GM04504 (cell line): ENCODE measurements around the gene POLD4.

Experiments used
- DNase-seq: peaks from one replicate; pipeline ENCODE4 v3.0.0-alpha.2; 2012; ENCODE audit warnings: low read depth

The POLD4 gene

DNA sequence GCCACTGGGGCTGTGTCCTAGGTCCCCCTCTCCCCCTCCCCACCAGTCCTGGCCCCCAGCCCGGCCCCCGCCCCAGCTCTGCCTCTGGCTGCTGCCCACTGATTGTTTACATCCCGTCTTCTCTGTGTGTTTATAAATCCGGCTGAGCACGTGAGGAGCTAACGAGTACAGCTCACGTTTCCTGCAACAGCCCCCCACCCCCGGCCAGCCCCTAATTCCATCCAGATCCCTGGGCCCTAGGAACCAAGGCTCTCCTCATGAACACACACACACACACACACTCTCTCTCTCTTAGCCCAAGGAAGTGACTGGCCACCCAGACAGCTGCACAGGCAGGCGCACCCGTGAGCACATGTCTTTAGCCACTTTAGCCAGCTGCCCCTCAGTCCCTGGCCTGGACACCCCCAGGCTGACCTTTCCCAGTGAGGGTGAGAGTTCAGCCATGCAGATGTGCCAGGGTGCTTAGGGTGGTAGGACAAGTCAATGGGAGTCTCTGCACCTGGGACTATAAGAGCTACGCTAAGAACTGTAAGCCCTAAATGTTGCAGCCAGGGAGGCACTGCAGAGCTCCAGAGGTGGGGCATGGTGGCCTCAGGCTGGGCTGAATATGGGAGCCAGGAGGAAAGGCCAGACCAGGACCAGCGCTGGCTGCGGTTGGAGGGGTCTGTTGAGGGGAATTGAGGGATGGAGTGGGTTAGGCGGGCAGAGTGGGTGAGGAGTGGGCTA lies 17.2 kb upstream of the POLD4 start:
- DNase-seq, result no peak

DNA sequence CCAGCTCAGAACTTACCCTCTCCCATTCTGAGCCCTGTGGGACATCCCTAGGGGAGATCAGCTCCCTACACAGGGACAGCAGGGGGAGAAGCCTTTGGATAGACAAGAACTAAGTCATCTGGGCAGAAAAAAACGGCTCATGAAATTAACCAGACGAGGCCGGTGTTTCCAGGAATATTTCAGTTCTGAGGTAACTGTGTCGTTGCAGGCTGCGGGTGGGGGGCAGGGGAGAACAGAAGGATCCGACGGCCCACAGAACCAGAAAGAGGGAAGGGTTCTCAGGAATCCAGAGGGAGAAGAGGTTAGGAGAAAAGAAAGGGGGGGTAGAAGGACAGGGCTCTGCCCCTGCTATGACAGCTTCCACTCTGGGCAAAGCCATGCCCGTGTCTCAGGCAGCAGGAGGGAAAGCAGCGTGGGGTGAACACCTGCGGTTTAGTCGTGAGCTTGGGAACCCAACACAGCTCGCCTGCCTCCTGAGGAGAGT lies 16.5 kb upstream of the POLD4 start:
- DNase-seq, result no peak

DNA sequence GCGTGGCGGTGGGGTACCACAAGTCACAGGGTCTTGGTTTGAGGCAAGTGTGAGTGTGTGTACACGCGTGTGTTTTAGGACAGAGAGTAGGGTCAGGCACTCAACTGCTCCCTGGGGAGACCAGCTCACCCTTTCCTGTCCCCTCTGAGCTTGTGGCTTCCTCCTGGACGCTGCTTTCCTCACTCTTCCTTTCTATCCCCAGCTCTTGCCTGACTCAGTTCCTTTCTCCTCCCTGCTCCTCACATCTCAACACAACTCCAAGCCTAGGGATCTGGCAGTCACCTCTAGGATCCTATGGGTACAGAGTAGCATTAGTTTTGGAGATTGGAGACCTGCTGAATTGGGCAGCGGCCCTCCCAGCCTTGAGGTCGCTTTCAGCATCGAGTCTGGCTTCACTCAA lies 15.9 kb upstream of the POLD4 start:
- no peak for DNase-seq

DNA sequence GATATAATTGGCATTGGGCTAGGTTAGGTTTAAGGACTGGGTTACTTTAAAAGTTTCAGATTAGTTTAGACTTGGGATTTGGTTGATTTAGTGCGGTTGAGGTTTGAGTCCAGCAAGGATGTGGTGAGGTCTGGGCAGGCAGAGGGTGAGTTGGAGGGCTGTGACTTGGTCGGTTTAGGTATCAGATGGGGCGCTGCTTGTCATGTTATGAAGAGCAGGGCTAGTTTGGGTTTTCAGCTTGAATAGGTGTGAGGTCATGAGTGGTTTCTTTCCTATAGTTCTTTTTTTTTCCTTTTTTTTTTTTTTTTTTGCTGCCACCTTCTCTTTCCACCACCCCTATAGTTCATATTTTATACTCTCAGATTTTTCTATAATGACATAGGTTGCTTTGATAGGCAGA lies 15.3 kb upstream of the POLD4 start:
- DNase-seq, result no peak

DNA sequence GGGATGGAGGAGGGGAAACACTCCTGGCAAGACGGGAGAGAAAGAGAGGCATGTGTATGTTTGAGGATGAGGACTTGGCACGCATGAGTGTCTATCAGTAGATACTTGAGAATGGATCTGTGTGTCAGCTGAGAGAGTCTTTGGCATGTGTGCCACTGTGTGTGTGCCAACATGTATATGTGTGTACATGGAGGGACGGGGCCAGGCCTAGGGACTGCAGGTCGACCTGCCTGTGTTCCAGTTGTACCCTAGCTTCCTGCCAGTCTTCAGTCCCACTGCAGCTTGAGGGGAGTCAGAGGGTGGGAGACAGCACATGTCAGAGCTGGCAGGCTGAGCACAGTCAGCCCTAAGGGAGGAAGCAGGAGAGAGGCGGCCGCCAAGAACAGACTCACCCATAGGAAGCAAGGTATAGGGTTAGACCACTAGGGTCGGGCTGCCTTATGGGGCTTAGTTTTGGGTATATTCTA lies 14.4 kb upstream of the POLD4 start:
- no peak for DNase-seq

DNA sequence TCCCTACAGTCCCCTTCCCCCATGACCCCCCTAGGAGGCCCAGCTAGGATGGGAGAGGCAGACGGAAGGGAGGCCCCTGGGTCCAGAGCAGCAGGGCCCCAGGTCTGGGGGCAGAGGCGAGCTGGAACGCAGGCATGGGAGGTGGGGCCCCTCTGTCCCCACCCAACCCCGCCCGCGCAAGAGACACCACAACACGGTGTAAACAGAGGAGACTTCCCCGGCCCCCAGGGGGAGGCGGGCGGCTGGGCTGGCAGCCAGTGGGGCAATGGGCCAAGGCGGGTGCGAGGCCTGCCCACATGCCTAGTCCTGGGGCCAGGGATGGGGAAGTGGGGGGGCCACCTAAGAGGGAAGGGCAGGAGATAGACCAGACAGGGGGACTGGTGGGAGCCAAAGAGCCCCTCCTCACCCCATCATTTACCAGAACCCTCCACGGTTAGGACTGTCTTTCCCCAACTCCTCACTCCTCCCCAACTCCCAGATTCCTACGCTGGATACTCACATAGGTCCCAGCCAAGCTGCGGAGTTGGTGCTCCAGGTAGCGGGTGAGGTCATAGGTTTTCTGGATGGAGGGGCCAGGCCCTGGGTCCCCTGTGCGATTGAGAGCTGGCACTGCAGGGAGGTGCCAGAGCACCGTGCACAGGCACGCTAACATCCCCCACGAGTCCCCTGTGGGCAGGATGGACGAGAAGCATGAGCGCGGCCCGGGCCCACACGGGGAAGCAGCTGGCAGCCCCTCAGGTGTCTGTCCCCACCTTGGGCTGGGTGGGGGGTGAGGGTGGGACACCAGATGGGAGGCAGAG lies 13.8 kb upstream of the POLD4 start:
- no peak for DNase-seq

DNA sequence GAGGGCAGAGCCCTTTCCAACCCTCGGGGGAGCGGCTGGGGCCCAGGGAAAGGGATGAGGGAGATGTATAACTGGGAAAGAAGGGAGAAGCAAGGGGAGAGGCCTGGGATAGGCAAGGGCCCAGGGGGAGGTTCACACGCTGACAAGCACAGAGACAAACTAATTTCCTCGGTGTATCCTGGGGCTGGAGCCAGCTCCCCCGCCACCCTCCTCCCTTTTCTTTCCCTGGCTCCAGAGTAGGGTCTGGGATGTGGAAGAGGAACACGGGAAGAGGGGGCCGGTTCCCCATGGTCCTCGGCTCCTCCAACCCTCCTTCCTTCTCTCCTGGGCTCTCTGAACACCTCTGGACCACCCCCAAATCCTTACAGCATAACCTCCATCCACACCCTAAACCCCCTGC lies 13.2 kb upstream of the POLD4 start:
- no peak for DNase-seq

DNA sequence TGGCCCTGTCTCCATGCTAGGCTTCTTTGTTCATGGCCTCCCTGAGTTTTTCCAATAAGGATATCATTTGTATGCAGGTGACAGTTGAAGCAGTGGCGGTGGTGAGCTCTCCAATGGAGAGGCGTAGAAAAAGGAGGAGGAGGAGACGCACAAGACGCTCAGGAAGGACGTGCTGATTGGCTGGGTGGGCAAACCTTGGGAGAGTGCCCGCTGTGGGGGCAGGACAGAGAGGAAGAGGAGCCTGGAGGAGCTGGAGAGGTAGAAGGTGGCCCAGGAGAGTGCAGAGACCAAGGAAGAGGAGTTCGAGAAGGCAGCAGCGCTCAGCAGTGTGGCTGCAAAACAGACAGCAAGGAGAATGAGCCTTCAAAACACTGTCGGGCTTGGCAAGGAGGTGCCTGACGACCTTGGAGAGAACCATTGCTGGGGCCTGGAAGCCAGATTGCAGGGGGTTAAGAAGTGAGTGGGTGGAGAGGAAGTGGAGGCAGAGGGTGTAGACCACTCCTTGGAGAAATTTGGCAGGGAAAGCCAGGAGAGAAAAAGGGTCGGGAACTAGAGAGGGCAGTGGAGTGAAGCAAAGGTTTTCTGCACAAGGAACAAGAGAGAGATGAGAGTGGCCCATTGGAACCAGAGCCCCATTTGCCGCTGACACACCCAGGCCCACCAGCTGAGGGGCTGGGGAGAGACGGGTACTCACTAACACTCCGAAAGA lies 12.5 kb upstream of the POLD4 start:
- no peak for DNase-seq

DNA sequence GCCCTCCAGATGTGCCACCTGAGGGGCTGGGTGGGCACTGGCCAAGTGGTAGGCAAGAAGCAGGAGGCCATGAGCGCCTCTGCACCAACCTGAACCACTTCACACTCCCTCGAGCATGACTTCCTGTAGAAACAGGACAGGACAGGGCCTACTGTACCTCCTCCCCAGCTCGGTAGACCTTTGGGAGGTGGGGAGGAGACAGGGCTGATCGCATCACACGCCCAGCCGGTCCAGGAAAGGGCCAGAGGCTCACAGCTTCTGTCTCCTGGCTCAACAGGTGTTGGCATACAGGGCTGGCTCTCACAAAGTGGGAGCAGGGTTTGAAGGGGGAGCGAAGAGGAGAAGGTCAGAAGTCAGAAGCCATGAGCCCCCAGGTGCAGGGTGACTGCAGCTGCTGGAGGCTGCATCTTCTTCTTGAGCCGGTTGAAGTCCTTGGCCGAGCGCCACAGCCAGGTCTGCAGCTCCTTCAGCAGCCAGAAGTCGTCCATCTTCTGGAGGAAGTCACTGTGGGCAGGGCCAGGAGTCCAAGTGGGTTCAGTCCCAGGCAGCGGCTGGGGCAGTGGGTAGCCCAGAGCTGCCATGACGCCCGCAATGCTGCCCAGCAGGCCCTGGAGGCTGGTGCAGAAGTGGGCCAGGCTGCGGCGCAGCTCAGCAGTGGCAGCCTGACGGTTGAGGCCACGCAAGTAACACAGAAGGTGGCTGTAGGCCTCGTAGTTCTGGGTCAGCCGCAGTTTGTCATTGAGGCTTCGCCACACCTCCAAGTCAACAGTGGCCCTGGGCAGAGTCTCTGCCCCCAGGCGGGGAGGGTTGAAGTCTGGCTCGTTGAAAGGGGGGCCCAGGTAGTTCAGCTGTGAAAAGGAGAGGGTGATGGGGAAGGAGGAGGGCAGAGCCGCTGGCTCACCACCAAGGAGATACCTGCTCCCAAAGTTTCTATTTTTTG lies 11.7 kb upstream of the POLD4 start:
- no peak for DNase-seq

DNA sequence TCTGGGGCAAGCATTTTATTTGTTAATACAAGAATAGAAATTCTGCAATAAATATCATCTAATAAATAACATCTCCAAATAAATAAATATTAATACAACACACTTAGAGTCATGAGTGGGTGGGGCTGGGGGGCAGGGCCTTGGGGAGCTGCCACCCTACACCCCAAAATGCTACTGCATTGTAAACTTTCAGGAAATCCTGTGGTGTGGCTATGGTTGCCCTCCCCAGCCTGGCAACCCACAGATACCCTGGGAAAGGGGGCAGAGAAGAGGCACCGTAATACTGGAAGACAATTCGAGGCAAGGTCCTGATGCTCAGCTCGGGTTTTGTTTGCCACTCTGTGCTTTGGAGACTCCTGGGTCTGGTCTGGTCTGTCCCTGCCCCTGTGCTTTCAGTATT lies 10.8 kb upstream of the POLD4 start:
- DNase-seq, result no peak

DNA sequence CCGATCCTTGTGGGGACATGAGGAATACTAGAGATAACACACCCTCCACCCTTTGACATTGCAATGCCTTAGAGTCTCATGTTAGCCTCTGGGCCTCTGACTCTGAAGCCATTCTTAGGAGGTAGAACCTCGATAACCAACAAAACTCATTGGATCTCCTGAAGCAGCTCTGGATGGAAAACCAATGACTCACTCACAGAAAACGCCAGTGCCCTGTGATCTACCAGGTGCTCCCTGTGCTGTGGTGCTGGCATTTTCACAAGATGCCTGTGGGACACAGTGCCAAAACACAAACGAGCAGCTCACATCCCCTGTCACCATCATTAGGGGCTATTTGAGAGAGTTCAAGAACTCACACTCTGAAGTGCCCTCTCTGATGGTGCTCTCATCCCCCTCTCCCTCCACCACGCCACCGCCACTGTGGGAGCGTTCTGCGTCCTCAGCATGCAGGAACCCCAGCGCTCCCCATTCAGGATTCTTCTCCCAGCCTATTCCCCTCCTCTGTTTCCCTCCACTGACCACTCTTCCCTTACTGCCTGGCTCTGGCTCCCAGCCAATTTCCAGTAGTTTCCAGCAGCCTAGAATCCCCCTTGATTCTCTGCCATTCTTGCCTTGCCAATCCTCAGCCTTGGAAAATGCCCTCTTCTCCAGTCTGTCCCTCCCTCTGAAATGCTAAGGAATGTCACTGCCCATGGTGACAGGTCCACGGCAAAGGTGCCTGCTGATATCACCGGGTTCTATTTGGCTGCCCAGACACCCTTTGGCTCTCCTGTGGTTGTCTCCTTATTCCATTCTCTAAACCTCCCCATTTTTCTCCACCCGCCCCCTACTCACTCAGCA lies 4.7 kb upstream of the POLD4 start:
- no peak for DNase-seq

DNA sequence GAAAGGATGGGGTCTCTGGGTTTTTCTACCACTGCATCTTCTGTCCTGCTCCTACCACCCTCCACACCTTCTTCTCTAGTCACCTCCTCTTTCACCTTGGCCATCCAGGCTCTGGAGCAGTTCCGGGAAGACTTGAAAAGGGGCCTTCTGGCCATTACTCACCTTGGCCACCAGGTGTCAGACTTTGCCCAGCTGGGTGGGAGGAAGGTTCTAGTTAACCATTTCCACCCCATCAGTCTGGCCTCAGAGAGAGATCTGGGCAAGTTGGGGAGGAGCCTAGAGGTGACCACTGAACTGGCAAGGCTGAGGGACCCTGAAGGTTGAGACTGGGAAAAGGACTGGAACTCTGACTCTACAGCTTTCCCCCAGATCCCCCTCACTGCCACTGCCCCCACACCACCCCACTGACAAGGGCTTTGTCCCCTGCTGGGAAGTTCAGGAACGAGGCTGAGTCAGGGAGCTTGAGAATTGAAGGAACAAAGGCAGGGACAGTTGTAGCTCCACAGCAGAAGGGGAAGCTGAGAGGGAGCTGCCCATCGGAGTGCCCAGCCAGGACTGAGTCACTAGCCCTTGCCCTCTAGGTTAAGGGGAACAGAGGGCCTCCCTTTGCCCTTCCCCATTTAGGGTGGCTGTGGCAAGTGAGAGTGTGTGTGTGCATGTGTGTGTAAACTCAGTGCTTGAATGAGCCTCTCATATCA lies 3.7 kb upstream of the POLD4 start:
- DNase-seq, result no peak

DNA sequence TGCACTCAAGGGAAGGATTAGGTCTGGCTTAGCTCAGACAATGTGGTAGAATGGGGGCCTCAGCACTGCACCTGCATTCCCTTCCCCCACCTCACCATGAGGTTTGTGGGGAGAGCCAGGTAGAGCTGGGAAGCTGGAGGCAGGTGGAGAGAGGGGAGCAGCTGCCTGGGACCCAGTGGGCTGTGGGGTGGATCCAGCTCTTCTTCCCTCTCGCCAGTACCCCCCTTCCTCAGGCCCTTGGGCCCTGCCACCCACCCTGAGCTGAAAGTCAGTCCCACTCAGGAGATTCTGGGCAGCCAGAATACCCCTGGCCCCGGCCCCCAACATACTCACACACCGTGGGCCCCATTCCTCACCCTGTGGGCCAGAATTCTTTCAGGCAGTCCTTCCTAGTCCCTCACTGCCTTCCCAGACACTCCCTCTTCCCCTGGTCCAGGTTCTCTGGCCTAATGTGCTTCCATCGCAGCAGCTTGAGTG lies 3.1 kb upstream of the POLD4 start:
- no peak for DNase-seq

DNA sequence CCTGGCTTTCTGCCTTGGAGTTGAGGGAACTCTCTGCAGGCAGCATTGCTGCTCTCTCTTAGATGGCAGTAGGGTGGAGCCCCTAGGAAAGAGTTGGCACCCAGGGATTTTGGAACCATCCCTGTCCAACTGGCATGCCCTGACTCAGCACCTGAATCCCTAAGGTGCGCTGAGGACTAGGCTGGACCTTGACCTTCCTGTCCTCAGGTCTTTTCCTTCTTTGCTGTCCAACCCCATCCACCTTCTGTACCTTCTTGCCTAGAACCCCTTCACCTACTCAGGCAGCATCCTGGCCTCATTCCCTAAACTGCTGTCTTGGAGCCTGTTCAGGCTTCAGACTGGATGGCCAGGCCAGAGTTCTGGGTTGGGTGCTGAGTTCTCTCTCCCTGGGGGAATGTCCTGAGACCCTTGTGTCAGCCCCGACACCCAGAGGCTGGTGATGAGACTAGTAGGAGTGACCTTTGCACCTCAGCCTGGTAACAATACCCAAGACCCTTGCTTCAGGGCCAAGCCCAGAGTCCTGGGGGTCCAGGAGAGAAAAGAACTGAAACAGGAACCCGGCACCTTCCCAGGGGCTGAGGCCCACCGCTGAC lies 2.5 kb upstream of the POLD4 start:
- DNase-seq, result no peak

DNA sequence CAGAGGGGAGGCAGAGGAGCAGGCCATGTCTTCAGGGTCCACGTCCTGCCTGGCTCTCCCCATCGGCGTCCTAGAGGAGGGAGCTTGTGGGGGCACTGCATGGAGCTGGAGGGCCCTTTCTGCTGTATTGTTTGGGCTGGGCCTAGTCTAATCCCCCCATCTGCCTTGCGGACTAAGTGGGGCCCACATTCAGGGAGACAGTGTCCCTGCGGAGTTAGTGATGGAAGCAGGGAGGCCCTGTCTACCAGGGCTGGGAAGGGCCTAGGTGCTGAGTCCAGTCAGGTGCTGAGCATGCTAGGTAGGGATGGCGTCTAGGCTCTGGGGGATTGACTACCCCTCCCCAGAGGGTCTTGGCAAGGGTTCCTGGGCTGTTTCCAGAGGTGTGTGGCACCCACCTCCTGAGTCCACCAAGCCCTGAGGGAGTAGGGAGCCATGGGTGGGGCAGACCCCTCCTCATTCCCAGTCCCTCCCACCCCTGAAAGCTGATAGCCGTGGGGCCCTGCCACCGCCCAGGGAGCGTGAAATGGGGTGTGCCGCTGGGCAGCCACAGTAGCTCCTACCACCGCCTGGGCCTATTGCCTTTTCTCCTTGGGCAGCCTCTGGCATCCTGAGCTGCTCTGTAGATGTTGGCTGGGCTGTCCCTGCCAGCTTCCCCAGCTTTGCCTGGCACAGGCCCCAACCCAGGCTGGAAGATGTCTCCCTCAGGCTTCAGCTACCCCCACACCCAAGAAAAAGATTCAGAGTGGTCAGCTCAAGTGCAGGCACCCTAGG lies 1.9 kb upstream of the POLD4 start:
- DNase-seq, result no peak

DNA sequence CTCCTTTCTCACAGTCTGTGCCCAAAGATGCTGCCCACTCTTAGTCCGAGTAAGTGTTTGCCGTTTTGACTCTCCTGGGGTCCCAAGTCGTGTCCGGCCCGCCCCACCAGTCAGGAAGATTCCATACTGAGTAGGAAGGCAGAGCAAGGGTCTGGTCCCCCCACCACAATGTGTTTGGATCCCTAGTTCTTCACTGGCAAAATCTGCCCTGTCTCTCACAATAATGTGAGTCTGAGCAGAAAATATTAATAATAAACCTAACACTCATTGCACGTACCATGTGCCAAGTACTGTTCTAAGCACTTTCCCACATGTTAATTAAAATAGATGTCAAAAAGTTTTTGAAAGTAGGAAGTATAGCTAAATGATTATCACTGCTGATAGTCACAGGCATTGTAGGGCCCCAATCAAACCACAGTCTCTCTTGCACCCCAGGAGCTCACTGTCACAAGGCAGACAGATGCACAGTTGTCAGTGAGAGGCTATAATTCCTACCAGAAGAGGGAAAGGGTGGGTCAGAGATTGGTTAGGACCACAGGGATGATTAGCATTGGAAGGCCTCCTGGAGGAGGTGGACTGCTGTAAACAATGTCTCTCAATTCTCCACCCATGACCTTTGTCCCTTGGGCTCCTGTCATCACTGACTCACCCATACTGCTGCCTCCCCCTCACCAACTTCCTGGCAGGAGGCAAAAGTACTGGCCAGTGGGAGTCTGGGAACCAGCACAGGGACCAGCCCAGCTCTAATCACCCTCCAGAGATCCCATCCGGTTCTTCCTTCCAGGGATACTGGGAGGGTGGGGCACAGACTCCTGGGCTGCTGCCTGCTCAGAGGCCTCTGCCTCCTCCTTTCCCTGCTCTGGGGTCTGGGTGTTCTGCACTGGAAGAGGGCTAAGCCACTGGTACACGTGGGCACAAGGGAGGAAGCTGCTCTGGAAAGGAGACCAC lies 1.0 kb upstream of the POLD4 start:
- peak; percentile 94 for DNase-seq

DNA sequence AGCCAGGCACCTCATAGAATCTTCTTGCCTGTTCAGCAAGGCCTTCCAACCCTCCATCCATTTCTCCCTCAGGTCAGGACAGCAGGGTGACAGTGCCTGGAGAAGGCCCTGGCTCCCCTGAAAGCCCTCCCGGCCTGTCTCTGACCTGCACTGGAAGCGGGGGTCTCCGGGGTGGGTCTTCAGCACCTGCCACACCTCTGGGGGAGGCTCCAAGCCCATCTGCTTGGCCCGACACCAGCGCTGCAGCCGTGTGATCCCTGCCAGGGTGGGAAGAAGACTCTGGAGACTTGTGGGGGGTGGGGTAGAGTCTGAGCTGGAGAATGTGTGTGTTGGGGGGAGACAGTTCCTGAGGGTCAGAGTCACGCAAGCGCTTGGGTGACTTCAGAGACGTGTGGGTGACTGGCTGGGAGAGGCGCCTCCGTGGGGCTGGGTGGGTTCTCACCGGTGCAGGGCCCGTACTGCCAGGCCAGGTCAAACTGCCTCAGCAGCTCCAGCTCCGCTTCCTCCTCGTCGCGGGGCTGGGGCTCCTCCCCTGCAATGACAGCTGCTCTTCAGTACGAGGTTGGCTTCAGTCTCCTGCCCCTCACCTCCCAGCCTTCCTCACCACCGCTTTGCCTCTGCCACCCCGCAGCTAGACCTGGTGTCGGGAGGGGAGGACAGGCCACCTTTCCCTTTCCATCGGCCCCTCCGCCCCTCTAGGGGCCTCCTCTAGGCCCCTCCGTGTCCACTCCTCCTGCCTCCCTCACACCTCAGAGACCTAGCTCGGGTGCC lies 615 bp downstream of the POLD4 start:
- DNase-seq, result no peak
